Stimulated activated CD8-positive, alpha-beta memory T cell treated with anti-CD3 and anti-CD28 coated beads, Interleukin-12 subunit alpha, Interleukin-12 subunit beta, amount 100 ng/mL, for 1 hour (primary cell): ENCODE results near the gene RNF19B.

Experiments
- DNase-seq: peaks from one replicate; pipeline ENCODE4 v3.0.0-alpha.2; 2020; ENCODE audit warnings: low read depth

Gene RNF19B

GRCh38 chr1:32900956-32901822 is 63.4 kb downstream of the RNF19B start, which contains the start of gene TMEM54:
TMEM54 (minus strand) TSS chr1:32901389; CDS start chr1:32901238, 151 bp downstream.
- DNase-seq = no peak

GRCh38 chr1:32900371-32900955 is 64.1 kb downstream of the RNF19B start:
- DNase-seq = no peak

GRCh38 chr1:32899586-32900296 is 64.9 kb downstream of the RNF19B start:
- DNase-seq = no peak

- DNase-seq = no peak
Observed at GRCh38 chr1:32898958-32899357, 65.7 kb downstream of the RNF19B start.

GRCh38 chr1:32898056-32898455 is 66.6 kb downstream of the RNF19B start:
- DNase-seq = no peak

GRCh38 chr1:32897082-32898049 is 67.2 kb downstream of the RNF19B start:
- DNase-seq = no peak

- no peak for DNase-seq
Observed at GRCh38 chr1:32896451-32896850, 68.2 kb downstream of the RNF19B start.

- DNase-seq = no peak
Observed at GRCh38 chr1:32895325-32896215, 69.0 kb downstream of the RNF19B start.

GRCh38 chr1:32894681-32895080 is 69.9 kb downstream of the RNF19B start:
- DNase-seq = no peak

GRCh38 chr1:32894019-32894600 is 70.5 kb downstream of the RNF19B start:
- DNase-seq = no peak

- DNase-seq = no peak
Observed at GRCh38 chr1:32893198-32894018, 71.2 kb downstream of the RNF19B start.

- no peak for DNase-seq
Observed at GRCh38 chr1:32892368-32893197, 72.0 kb downstream of the RNF19B start.

- DNase-seq = no peak
Observed at GRCh38 chr1:32891630-32892029, 73.0 kb downstream of the RNF19B start.

- no peak for DNase-seq
Observed at GRCh38 chr1:32891241-32891570, 73.4 kb downstream of the RNF19B start.

GRCh38 chr1:32890516-32891240 is 73.9 kb downstream of the RNF19B start:
- DNase-seq = no peak

- DNase-seq = no peak
Observed at GRCh38 chr1:32889731-32890278, 74.8 kb downstream of the RNF19B start.

GRCh38 chr1:32888677-32889420 is 75.8 kb downstream of the RNF19B start:
- no peak for DNase-seq
